ENCODE results near the gene RTN4RL1. TPM values are rescaled to one million over a fixed set of nuclear protein-coding genes. Genes with fewer than 3 reads are reported as not detected.
"Not testable (repeated sequence)": the region's sequence is repeated elsewhere in the genome, so short reads cannot be mapped to it uniquely, and the experiment has no call there.

Gene RTN4RL1
- total RNA-seq, 1 donor from 2014 or later: under 0.01 TPM

GRCh38 chr17:2003525-2003924 lies 21.6 kb downstream of the RTN4RL1 start:
- DNase-seq (ENCODE audit: low read depth, low spot score): no peak

GRCh38 chr17:2002767-2003329 lies 22.3 kb downstream of the RTN4RL1 start:
- no peak for DNase-seq (ENCODE audit: low read depth, low spot score)

- DNase-seq (ENCODE audit: low read depth, low spot score): no peak
Measured at GRCh38 chr17:1999557-2000251, 25.4 kb downstream of the RTN4RL1 start.

GRCh38 chr17:1997927-1998742 lies 27.0 kb downstream of the RTN4RL1 start:
- no peak for DNase-seq (ENCODE audit: low read depth, low spot score)

GRCh38 chr17:1997289-1997926 lies 27.7 kb downstream of the RTN4RL1 start:
- no peak for DNase-seq (ENCODE audit: low read depth, low spot score)

- DNase-seq (ENCODE audit: low read depth, low spot score): no peak
Measured at GRCh38 chr17:1996800-1997288, 28.3 kb downstream of the RTN4RL1 start.

GRCh38 chr17:1995907-1996799 lies 29.0 kb downstream of the RTN4RL1 start:
- DNase-seq (ENCODE audit: low read depth, low spot score): no peak

- no peak for DNase-seq (ENCODE audit: low read depth, low spot score)
Measured at GRCh38 chr17:1995321-1995892, 29.7 kb downstream of the RTN4RL1 start.

GRCh38 chr17:1994707-1995106 lies 30.4 kb downstream of the RTN4RL1 start:
- no peak for DNase-seq (ENCODE audit: low read depth, low spot score)

- DNase-seq (ENCODE audit: low read depth, low spot score): no peak
Measured at GRCh38 chr17:1992541-1992940, 32.6 kb downstream of the RTN4RL1 start.

GRCh38 chr17:1989135-1989534 lies 36.0 kb downstream of the RTN4RL1 start:
- no peak for DNase-seq (ENCODE audit: low read depth, low spot score)

- DNase-seq (ENCODE audit: low read depth, low spot score): no peak
Measured at GRCh38 chr17:1986783-1987451, 38.2 kb downstream of the RTN4RL1 start.

GRCh38 chr17:1985686-1986085 lies 39.4 kb downstream of the RTN4RL1 start:
- DNase-seq (ENCODE audit: low read depth, low spot score): no peak

GRCh38 chr17:1985093-1985492 lies 40.0 kb downstream of the RTN4RL1 start:
- DNase-seq (ENCODE audit: low read depth, low spot score): no peak

GRCh38 chr17:1982793-1983366 lies 42.3 kb downstream of the RTN4RL1 start:
- not testable (repeated sequence) for DNase-seq (ENCODE audit: low read depth, low spot score)

- DNase-seq (ENCODE audit: low read depth, low spot score): no peak
Measured at GRCh38 chr17:1980665-1981250, 44.4 kb downstream of the RTN4RL1 start.

- no peak for DNase-seq (ENCODE audit: low read depth, low spot score)
Measured at GRCh38 chr17:1979182-1979985, 45.8 kb downstream of the RTN4RL1 start.

- no peak for DNase-seq (ENCODE audit: low read depth, low spot score)
Measured at GRCh38 chr17:1978396-1978949, 46.7 kb downstream of the RTN4RL1 start.
